IMR-90 (cell line): ENCODE results near the gene CDC34. TPM values are rescaled to one million over a fixed set of nuclear protein-coding genes. Genes with fewer than 3 reads are reported as not detected.

Experiments
- ATAC-seq: fragments of 200-7000 bp; cut with Tn5 transposase; 2 replicates; pipeline ENCODE4 v1.9.1; 2020; ENCODE audit warnings: low read depth, mild to moderate bottlenecking, moderate library complexity
- BruUV-seq: library from RNA; stranded (reverse); fragments of 400-500 nt; replicated peaks from 2 replicates; lab custom pipeline; 2021; lab: Mats Ljungman, UMichigan
- CTCF ChIA-PET: fragments of 300-600 bp; formaldehyde crosslinking; extraction: SDS; loops from one replicate; lab custom pipeline; 2021; ENCODE audit warnings: antibody characterized with exemption; lab: Yijun Ruan, JAX
- POLR2A ChIA-PET: fragments of 300-600 bp; sonication (Branson Sonifier 250); formaldehyde crosslinking; loops from one replicate; lab custom pipeline; 2022; ENCODE audit warnings: antibody characterized with exemption; ENCODE audit not compliant: unreplicated experiment; lab: Charles Lee
- DNase-seq: peaks from one replicate; pipeline ENCODE4 v3.0.0; 2013
- H2AFZ ChIP-seq: replicated peaks from 2 replicates; pipeline ENCODE3; 2013; ENCODE audit warnings: low read length, mild to moderate bottlenecking; ENCODE audit not compliant: poor library complexity
- H2AK5ac ChIP-seq: 2 replicates; pipeline ENCODE4 v1.6.1; 2013; ENCODE audit warnings: low read depth, low read length, inconsistent platforms
- H2AK9ac ChIP-seq: replicated peaks from 2 replicates; pipeline ENCODE3; 2013; ENCODE audit warnings: mild to moderate bottlenecking, low read depth, low read length, moderate library complexity; ENCODE audit not compliant: poor library complexity
- H2BK120ac ChIP-seq: 2 replicates; pipeline ENCODE4 v1.6.1; 2013; ENCODE audit warnings: low read depth, low read length, inconsistent platforms
- H2BK15ac ChIP-seq: 3 replicates; pipeline ENCODE4 v1.6.1; 2013; ENCODE audit warnings: low read depth, low read length, inconsistent platforms
- H2BK20ac ChIP-seq: 2 replicates; pipeline ENCODE4 v1.6.1; 2013; ENCODE audit warnings: low read depth, mild to moderate bottlenecking, inconsistent platforms, low read length, moderate library complexity
- H2BK5ac ChIP-seq: 2 replicates; pipeline ENCODE4 v1.6.1; 2013; ENCODE audit warnings: mild to moderate bottlenecking, low read depth, low read length, inconsistent platforms; ENCODE audit not compliant: poor library complexity, severe bottlenecking
- H3K14ac ChIP-seq: replicated peaks from 2 replicates; pipeline ENCODE4 v1.6.1; 2013; ENCODE audit warnings: low read depth, low read length, inconsistent platforms
- H3K18ac ChIP-seq: 2 replicates; pipeline ENCODE4 v1.6.1; 2013; ENCODE audit warnings: low read depth, low read length, control low read depth
- H3K23ac ChIP-seq: 2 replicates; pipeline ENCODE4 v1.6.1; 2013; ENCODE audit warnings: low read depth, low read length, inconsistent platforms
- H3K27ac ChIP-seq: 2 replicates; pipeline ENCODE4 v1.5.1; 2013; ENCODE audit warnings: mild to moderate bottlenecking, control low read depth, low read length; ENCODE audit not compliant: insufficient read depth
- H3K27me3 ChIP-seq: 2 replicates; pipeline ENCODE4 v1.6.1; 2013; ENCODE audit warnings: low read length; ENCODE audit not compliant: control insufficient read depth, insufficient read depth
- H3K36me3 ChIP-seq: 2 replicates; pipeline ENCODE4 v1.6.1; 2013; ENCODE audit warnings: low read length, mixed read lengths; ENCODE audit not compliant: control insufficient read depth, insufficient read depth
- H3K4ac ChIP-seq: 2 replicates; pipeline ENCODE4 v1.6.1; 2013; ENCODE audit warnings: low read depth, low read length, inconsistent platforms
- H3K4me1 ChIP-seq: 2 replicates; pipeline ENCODE4 v1.6.1; 2013; ENCODE audit warnings: low read length, mixed read lengths; ENCODE audit not compliant: control insufficient read depth, insufficient read depth
- H3K4me2 ChIP-seq: 2 replicates; pipeline ENCODE4 v1.6.1; 2013; ENCODE audit warnings: low read depth, mild to moderate bottlenecking, control low read depth, low read length, moderate library complexity
- H3K4me3 ChIP-seq: 2 replicates; pipeline ENCODE4 v1.5.1; 2013; ENCODE audit warnings: low read depth, mild to moderate bottlenecking, control low read depth, low read length, moderate library complexity; ENCODE audit not compliant: insufficient read depth
- H3K56ac ChIP-seq: 2 replicates; pipeline ENCODE4 v1.6.1; 2013; ENCODE audit warnings: low read length, inconsistent platforms; ENCODE audit not compliant: insufficient read depth; ENCODE audit errors: extremely low read depth
- H3K79me1 ChIP-seq, 2 experiments: 2 replicates each; pipeline ENCODE4 v1.6.1; 2013; ENCODE audit warnings: low read length in 2 of 2, inconsistent platforms in 1 of 2, low read depth in 1 of 2
- H3K9ac ChIP-seq: 2 replicates; pipeline ENCODE4 v1.6.1; 2013; ENCODE audit warnings: low read depth, low read length, control low read depth
- H3K9me1 ChIP-seq: 2 replicates; pipeline ENCODE4 v1.6.1; 2013; ENCODE audit warnings: low read length, inconsistent platforms; ENCODE audit not compliant: insufficient read depth
- H3K9me3 ChIP-seq: 2 replicates; pipeline ENCODE4 v1.6.1; 2013; ENCODE audit warnings: low read length; ENCODE audit not compliant: control insufficient read depth, insufficient read depth
- H4K20me1 ChIP-seq: 2 replicates; pipeline ENCODE4 v1.6.1; 2013; ENCODE audit warnings: low read length, inconsistent platforms; ENCODE audit not compliant: insufficient read depth
- H4K5ac ChIP-seq: 2 replicates; pipeline ENCODE4 v1.6.1; 2013; ENCODE audit warnings: mild to moderate bottlenecking, low read depth, low read length, control low read depth
- H4K8ac ChIP-seq, 2 experiments: 2 replicates each; pipeline ENCODE4 v1.6.1; 2013; ENCODE audit warnings: low read depth in 2 of 2, low read length in 2 of 2, control low read depth in 1 of 2, inconsistent platforms in 1 of 2
- H4K91ac ChIP-seq: 2 replicates; pipeline ENCODE4 v1.6.1; 2013; ENCODE audit warnings: low read depth, low read length, inconsistent platforms; ENCODE audit not compliant: insufficient read depth
- CEBPB ChIP-seq: IDR thresholded peaks from 2 replicates; pipeline ENCODE4 v1.6.1; 2012; ENCODE audit warnings: low read depth, low read length, improper control_type of control experiment
- CHD1 ChIP-seq: IDR thresholded peaks from 2 replicates; pipeline ENCODE4 v1.6.1; 2012; ENCODE audit warnings: low read depth, low read length, improper control_type of control experiment
- CTCF ChIP-seq: conservative IDR thresholded peaks from 2 replicates; pipeline ENCODE4 v1.5.1; 2012; ENCODE audit warnings: mild to moderate bottlenecking, low read depth, low read length, improper control_type of control experiment
- MAZ ChIP-seq: IDR thresholded peaks from 2 replicates; pipeline ENCODE4 v1.6.1; 2012; ENCODE audit warnings: low read depth, mild to moderate bottlenecking, low read length, improper control_type of control experiment, moderate library complexity, borderline replicate concordance
- MXI1 ChIP-seq: IDR thresholded peaks from 2 replicates; pipeline ENCODE4 v1.6.1; 2012; ENCODE audit warnings: low read depth, mild to moderate bottlenecking, low read length, moderate library complexity, borderline replicate concordance
- RCOR1 ChIP-seq: IDR thresholded peaks from 2 replicates; pipeline ENCODE4 v1.6.1; 2012; ENCODE audit warnings: mild to moderate bottlenecking, low read length, improper control_type of control experiment; ENCODE audit not compliant: insufficient replicate concordance
- USF2 ChIP-seq: fragments of 150-350 bp; IDR thresholded peaks from 2 replicates; pipeline ENCODE4 v1.6.1; 2017; ENCODE audit warnings: mild to moderate bottlenecking, antibody characterized with exemption, low read length, low read depth
- WGBS, 2 experiments: methylation state at CpG; one replicate each; pipeline versions ENCODE4 v1.1.5 to v1.1.7; 2013; ENCODE audit warnings: missing lambda C conversion rate in 2 of 2; ENCODE audit not compliant: insufficient read length in 1 of 2; ENCODE audit errors: extremely low coverage in 2 of 2; 5-methylcytosine and 5-hydroxymethylcytosine counted together
- dilution Hi-C: fragments of 300-500 bp; cut with HindIII; formaldehyde crosslinking; loops from one replicate; pipeline ENCODE4 v1.14.3; 2018; ENCODE audit warnings: low sequenced_read_pairs; ENCODE audit not compliant: unreplicated experiment
- in situ Hi-C: fragments of 300-500 bp; cut with MboI; formaldehyde crosslinking; loops from 3 replicates; pipeline ENCODE4 v1.14.3; 2019; ENCODE audit warnings: low sequenced_read_pairs, inconsistent platforms, mixed read lengths
- intact Hi-C: fragments of 100-400 bp; cut with micrococcal nuclease; formaldehyde crosslinking; loops from 2 replicates; pipeline ENCODE4 v1.10.0; 2022
- polyA plus RNA-seq, 3 experiments: library from polyadenylated mRNA; depleted of rRNA; stranded (reverse); fragments of >200 nt; gene quantifications; 2 replicates each; pipeline ENCODE4 v1.2.3, GENCODE V29; 2012; ENCODE audit warnings: low replicate concordance in 1 of 3
- total RNA-seq: library from RNA; depleted of rRNA; stranded (reverse); fragments of >200 nt; gene quantifications from 2 replicates; pipeline ENCODE4 v1.2.3, GENCODE V29; 2012

The CDC34 gene
- total and polyA plus RNA-seq, 2 of the 4 experiments (the other 2 are of a cell fraction): 35.7 to 68.9 TPM

- no peak for TF ChIP-seq CHD1
Observed at GRCh38 chr19:530134-531008, 1.2 kb upstream of the CDC34 start (continued).

GRCh38 chr19:531009-531752 is 379 bp upstream of the CDC34 start:
- Histone ChIP-seq H3K27ac (peak overlapping the region; percentile 93), H2AFZ (peak overlapping the region; percentile 99), H2AK9ac (peak overlapping the region; percentile 100), H2AK5ac (peak overlapping the region; percentile 78), H3K4ac (peak overlapping the region; percentile 95), H3K9ac (peak overlapping the region; percentile 85), H4K20me1 (peaks cover 37% of the 10 kb centered on the region), H3K4me2 (peak overlapping the region; percentile 83), H3K9me1 (peaks cover 4% of the 10 kb centered on the region; the same call in 1 of the 2 replicates), H2BK120ac (peak overlapping the region; percentile 77; the same call in 1 of the 2 replicates), H2BK20ac (no peak overlapping the region), H3K79me1 (peaks cover 3 to 43% of the 10 kb centered on the region in 2 experiments), H3K27me3 (peaks cover 2% of the 10 kb centered on the region; the same call in 1 of the 2 replicates), H3K56ac (peak overlapping the region; percentile 65; the same call in 1 of the 2 replicates), H2BK5ac (peak overlapping the region; percentile 87), H3K9me3 (no peaks in the 10 kb centered on the region), H3K18ac (peak overlapping the region; percentile 74), H2BK15ac (no peak overlapping the region), H3K4me1 (peaks cover 8% of the 10 kb centered on the region), H3K14ac (peak overlapping the region; percentile 94), H3K23ac (no peak overlapping the region), H4K5ac (peak overlapping the region; percentile 71), H3K4me3 (peak overlapping the region; percentile 94), H3K36me3 (peaks cover 8% of the 10 kb centered on the region; the same call in 1 of the 2 replicates), H4K8ac (peak overlapping the region; percentile 76 to 86), H4K91ac (peak overlapping the region; percentile 79)
- dilution Hi-C loops: no loop called here
- 0% methylated on average over 57 of the region's 103 CpGs; no CpG with 5 or more reads in 1 of the 2 experiments for WGBS, 2 experiments
- CTCF ChIA-PET: interaction anchor here (0.6 to 2.0 kb wide), 2 partner anchors 21 to 299 kb away, joined by 3 to 11 read pairs; no protein-coding TSS in a partner anchor
- POLR2A ChIA-PET: no interaction called here
- intact Hi-C loops: no loop called here
- in situ Hi-C loops: no loop called here
- BruUV-seq: no TSS peak
- TF ChIP-seq CHD1 (no peak), CEBPB (no peak), MXI1 (peak; percentile 11; the same call in 1 of the 2 replicates), CTCF (0 out of 2 replicates have a peak, but pooled peaks have one; percentile 8), USF2 (no peak), MAZ (peak; percentile 53), RCOR1 (no peak)
- peak; percentile 76 for DNase-seq
- peak; percentile 82 for ATAC-seq
